GM12878 (cell line): ENCODE results near the gene TMEM135. TPM values are rescaled to one million over a fixed set of nuclear protein-coding genes. Genes with fewer than 3 reads are reported as not detected.

Source experiments
- ATAC-seq: fragments of 200-7000 bp; cut with Tn5 transposase; 3 replicates; pipeline ENCODE4 v1.9.1; 2020; ENCODE audit warnings: mild to moderate bottlenecking, moderate library complexity
- BruUV-seq: library from RNA; stranded (reverse); fragments of 400-500 nt; replicated peaks from 2 replicates; lab custom pipeline; 2021; lab: Mats Ljungman, UMichigan
- CTCF ChIA-PET: fragments of 300-600 bp; sonication (Branson Sonifier 250); formaldehyde crosslinking; extraction: SDS; loops from one replicate; lab custom pipeline; 2021; ENCODE audit warnings: inconsistent platforms; lab: Yijun Ruan, JAX
- POLR2A ChIA-PET: fragments of 350-600 bp; formaldehyde crosslinking; extraction: SDS; loops from one replicate; lab custom pipeline; 2021; ENCODE audit warnings: inconsistent platforms; lab: Charles Lee
- RAD21 ChIA-PET: fragments of 300-600 bp; sonication (Branson Sonifier 250); formaldehyde crosslinking; loops from one replicate; lab custom pipeline; 2023; ENCODE audit warnings: antibody characterized with exemption; ENCODE audit not compliant: unreplicated experiment; lab: Charles Lee
- SMC1A ChIA-PET: fragments of 300-600 bp; sonication (Branson Sonifier 250); formaldehyde crosslinking; loops from one replicate; lab custom pipeline; 2023; ENCODE audit not compliant: unreplicated experiment, uncharacterized antibody; lab: Charles Lee
- DNase-seq: peaks from one replicate; pipeline ENCODE4 v3.0.0-alpha.2; 2011; ENCODE audit warnings: low read depth, low spot score
- FAIRE-seq: peaks from 3 replicates; lab custom pipeline; 2011; peaks lifted over from hg19 to GRCh38; lab: Jason Lieb, UNC
- H2AFZ ChIP-seq: 2 replicates; pipeline ENCODE4 v1.6.0; 2011; ENCODE audit warnings: low read depth, low read length, control low read depth; ENCODE audit not compliant: control insufficient read depth
- H3K27ac ChIP-seq: 2 replicates; pipeline ENCODE4 v1.5.1; 2011; ENCODE audit warnings: control low read depth; ENCODE audit not compliant: control insufficient read depth, insufficient read depth
- H3K27me3 ChIP-seq, 2 experiments: replicated peaks in 1 of 2; 2 replicates each; pipeline versions ENCODE4 v1.6.0 to v1.6.1; 2011; ENCODE audit warnings: low read length in 1 of 2; ENCODE audit not compliant: control insufficient read depth in 2 of 2, insufficient read depth in 2 of 2
- H3K36me3 ChIP-seq, 2 experiments: 2 replicates each; pipeline ENCODE4 v1.5.1; 2011; ENCODE audit warnings: low read length in 1 of 2; ENCODE audit not compliant: control insufficient read depth in 2 of 2, insufficient read depth in 2 of 2
- H3K4me1 ChIP-seq: 2 replicates; pipeline ENCODE4 v1.6.1; 2011; ENCODE audit warnings: mild to moderate bottlenecking, low read length, moderate library complexity, mixed read lengths; ENCODE audit not compliant: control insufficient read depth, insufficient read depth
- H3K4me2 ChIP-seq: 2 replicates; pipeline ENCODE4 v1.6.0; 2011; ENCODE audit warnings: control low read depth; ENCODE audit not compliant: control insufficient read depth, insufficient read depth
- H3K4me3 ChIP-seq: fragments of 200-600 bp; sonication (generic); 2 replicates; pipeline ENCODE4 v1.5.1; 2016
- H3K79me2 ChIP-seq: 2 replicates; pipeline ENCODE4 v1.6.0; 2011; ENCODE audit warnings: low read length; ENCODE audit not compliant: control insufficient read depth, insufficient read depth
- H3K9ac ChIP-seq: 2 replicates; pipeline ENCODE4 v1.8.0; 2011; ENCODE audit warnings: low read length, control low read depth, mixed read lengths; ENCODE audit not compliant: control insufficient read depth, insufficient read depth
- H3K9me3 ChIP-seq: replicated peaks from 3 replicates; pipeline ENCODE4 v1.5.1; 2011; ENCODE audit warnings: mild to moderate bottlenecking, low read length; ENCODE audit not compliant: control insufficient read depth, insufficient read depth
- H4K20me1 ChIP-seq: 2 replicates; pipeline ENCODE4 v1.6.0; 2011; ENCODE audit not compliant: control insufficient read depth, insufficient read depth
- CBFB ChIP-seq: IDR thresholded peaks from 2 replicates; pipeline ENCODE4 v1.6.1; 2016; ENCODE audit warnings: antibody characterized with exemption, low read depth
- CBX3 ChIP-seq: fragments of 200-600 bp; sonication (generic); IDR thresholded peaks from 2 replicates; pipeline ENCODE4 v1.6.1; 2016; ENCODE audit warnings: low read depth, borderline replicate concordance
- HDAC2 ChIP-seq: fragments of 200-600 bp; sonication (generic); IDR thresholded peaks from 2 replicates; pipeline ENCODE4 v1.6.1; 2017
- KDM1A ChIP-seq: fragments of 200-600 bp; sonication (generic); IDR thresholded peaks from 2 replicates; pipeline ENCODE4 v1.6.1; 2016; ENCODE audit warnings: borderline replicate concordance
- MTA2 ChIP-seq: fragments of 450-650 bp; IDR thresholded peaks from 2 replicates; pipeline ENCODE4 v1.6.1; 2016; ENCODE audit warnings: low read depth, mild to moderate bottlenecking, moderate library complexity
- MXI1 ChIP-seq: fragments of 150-350 bp; IDR thresholded peaks from 2 replicates; pipeline ENCODE4 v1.6.1; 2011; ENCODE audit warnings: low read depth, mild to moderate bottlenecking, inconsistent platforms, low read length, improper control_type of control experiment
- POLR2AphosphoS5 ChIP-seq: IDR thresholded peaks from 2 replicates; pipeline ENCODE4 v1.6.1; 2011; ENCODE audit warnings: mild to moderate bottlenecking, low read length, inconsistent platforms
- RCOR1 ChIP-seq: conservative IDR thresholded peaks from 2 replicates; pipeline ENCODE4 v1.6.1; 2012; ENCODE audit warnings: low read depth, low read length, improper control_type of control experiment
- TCF3 ChIP-seq: IDR thresholded peaks from 2 replicates; pipeline ENCODE4 v1.6.1; 2012; ENCODE audit warnings: low read depth, mild to moderate bottlenecking, low read length, borderline replicate concordance; ENCODE audit not compliant: insufficient read depth
- ZSCAN29 ChIP-seq: fragments of 450-650 bp; IDR thresholded peaks from 2 replicates; pipeline ENCODE4 v1.6.1; 2017; ENCODE audit warnings: mild to moderate bottlenecking, moderate library complexity
- WGBS: methylation state at CpG from one replicate; pipeline ENCODE4 v1.1.6; 2016; ENCODE audit warnings: low lambda C conversion rate; ENCODE audit not compliant: insufficient replicate concordance, insufficient coverage; ENCODE audit errors: missing lambda C conversion rate; 5-methylcytosine and 5-hydroxymethylcytosine counted together
- in situ Hi-C: fragments of 300-500 bp; cut with MboI; formaldehyde crosslinking; loops from 9 replicates; pipeline ENCODE4 v1.14.3; 2018; ENCODE audit warnings: mixed read lengths
- intact Hi-C: fragments of 100-400 bp; cut with micrococcal nuclease; formaldehyde crosslinking; loops from one replicate; pipeline ENCODE4 v1.14.2; 2022; ENCODE audit not compliant: unreplicated experiment
- polyA plus RNA-seq, 11 experiments: library from polyadenylated mRNA; depleted of rRNA in 4 of 11; unstranded in 6 of 11; stranded (reverse) in 5 of 11; fragments of >200 nt; fragmentation: Nextera tagmentation in 4 of 11; fragmentation: Illumina TruSeq in 1 of 11; extraction: Ambion mirVana in 4 of 11; extraction: Trizol in 1 of 11; gene quantifications; 1 replicate in 1 of 11; 2 replicates in 10 of 11; pipeline versions ENCODE4 v1.2.1 to v1.2.3, GENCODE V29; 2011 to 2016; ENCODE audit warnings: inconsistent platforms in 2 of 11, missing spikeins in 2 of 11, low read depth in 1 of 11
- total RNA-seq, 4 experiments: library from RNA; depleted of rRNA in 3 of 4; stranded (reverse); fragments of >200 nt in 3 of 4; fragmentation: Illumina TruSeq in 1 of 4; extraction: Trizol in 1 of 4; gene quantifications; 2 replicates each; pipeline versions ENCODE4 v1.2.1 to v1.2.3, GENCODE V29; 2013 to 2021
- TF ChIP-seq, protein P1 (sequence below): fragments of 450-650 bp; IDR thresholded peaks from 2 replicates; pipeline ENCODE4 v1.6.1; 2017; ENCODE audit warnings: antibody characterized with exemption, mild to moderate bottlenecking, moderate library complexity
- TF ChIP-seq, protein P2 (sequence below): IDR thresholded peaks from 2 replicates; pipeline ENCODE4 v1.6.1; 2012; ENCODE audit warnings: mild to moderate bottlenecking, low read depth, low read length
- TF ChIP-seq, protein P3 (sequence below): fragments of 450-650 bp; IDR thresholded peaks from 2 replicates; pipeline ENCODE4 v1.6.1; 2016; ENCODE audit warnings: mild to moderate bottlenecking
- TF ChIP-seq, protein P4 (sequence below): IDR thresholded peaks from 2 replicates; pipeline ENCODE4 v1.6.1; 2011; ENCODE audit warnings: low read depth, low read length, improper control_type of control experiment, borderline replicate concordance
- TF ChIP-seq, protein P5 (sequence below): IDR thresholded peaks from 2 replicates; pipeline ENCODE4 v1.6.1; 2012; ENCODE audit warnings: low read length, inconsistent platforms

TMEM135 gene
- total and polyA plus RNA-seq, 10 of the 15 experiments (the other 5 are each of a cell fraction or from before 2014, with no cell fraction given), result 7.2 to 117 (median 12.9) TPM

DNA sequence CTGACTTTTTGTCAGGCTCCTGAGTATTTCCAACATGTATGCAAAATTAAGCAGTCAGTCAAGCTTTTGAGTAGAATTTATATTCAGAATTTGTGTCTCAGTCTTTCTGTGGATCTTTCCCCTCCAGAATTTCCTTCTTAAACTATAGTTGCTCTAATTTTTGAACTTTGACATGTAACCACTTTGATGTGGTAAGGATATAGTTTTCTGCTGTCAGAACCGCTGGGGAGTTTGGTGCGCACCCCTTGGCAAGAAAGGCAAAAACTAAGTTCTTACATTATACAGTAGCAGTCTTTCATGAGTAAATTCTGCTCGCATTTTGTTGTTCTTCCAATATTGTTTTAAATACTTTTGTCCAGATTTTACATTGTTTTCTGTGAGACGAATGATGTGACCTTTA lies 105.9 kb downstream of the TMEM135 start (continued):
- TF ChIP-seq MTA2 (no peak), HDAC2 (no peak), CBFB (no peak), ZSCAN29 (no peak)
- TF ChIP-seq, protein P1, sequence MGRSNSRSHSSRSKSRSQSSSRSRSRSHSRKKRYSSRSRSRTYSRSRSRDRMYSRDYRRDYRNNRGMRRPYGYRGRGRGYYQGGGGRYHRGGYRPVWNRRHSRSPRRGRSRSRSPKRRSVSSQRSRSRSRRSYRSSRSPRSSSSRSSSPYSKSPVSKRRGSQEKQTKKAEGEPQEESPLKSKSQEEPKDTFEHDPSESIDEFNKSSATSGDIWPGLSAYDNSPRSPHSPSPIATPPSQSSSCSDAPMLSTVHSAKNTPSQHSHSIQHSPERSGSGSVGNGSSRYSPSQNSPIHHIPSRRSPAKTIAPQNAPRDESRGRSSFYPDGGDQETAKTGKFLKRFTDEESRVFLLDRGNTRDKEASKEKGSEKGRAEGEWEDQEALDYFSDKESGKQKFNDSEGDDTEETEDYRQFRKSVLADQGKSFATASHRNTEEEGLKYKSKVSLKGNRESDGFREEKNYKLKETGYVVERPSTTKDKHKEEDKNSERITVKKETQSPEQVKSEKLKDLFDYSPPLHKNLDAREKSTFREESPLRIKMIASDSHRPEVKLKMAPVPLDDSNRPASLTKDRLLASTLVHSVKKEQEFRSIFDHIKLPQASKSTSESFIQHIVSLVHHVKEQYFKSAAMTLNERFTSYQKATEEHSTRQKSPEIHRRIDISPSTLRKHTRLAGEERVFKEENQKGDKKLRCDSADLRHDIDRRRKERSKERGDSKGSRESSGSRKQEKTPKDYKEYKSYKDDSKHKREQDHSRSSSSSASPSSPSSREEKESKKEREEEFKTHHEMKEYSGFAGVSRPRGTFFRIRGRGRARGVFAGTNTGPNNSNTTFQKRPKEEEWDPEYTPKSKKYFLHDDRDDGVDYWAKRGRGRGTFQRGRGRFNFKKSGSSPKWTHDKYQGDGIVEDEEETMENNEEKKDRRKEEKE, result no peak
- TF ChIP-seq, protein P2, sequence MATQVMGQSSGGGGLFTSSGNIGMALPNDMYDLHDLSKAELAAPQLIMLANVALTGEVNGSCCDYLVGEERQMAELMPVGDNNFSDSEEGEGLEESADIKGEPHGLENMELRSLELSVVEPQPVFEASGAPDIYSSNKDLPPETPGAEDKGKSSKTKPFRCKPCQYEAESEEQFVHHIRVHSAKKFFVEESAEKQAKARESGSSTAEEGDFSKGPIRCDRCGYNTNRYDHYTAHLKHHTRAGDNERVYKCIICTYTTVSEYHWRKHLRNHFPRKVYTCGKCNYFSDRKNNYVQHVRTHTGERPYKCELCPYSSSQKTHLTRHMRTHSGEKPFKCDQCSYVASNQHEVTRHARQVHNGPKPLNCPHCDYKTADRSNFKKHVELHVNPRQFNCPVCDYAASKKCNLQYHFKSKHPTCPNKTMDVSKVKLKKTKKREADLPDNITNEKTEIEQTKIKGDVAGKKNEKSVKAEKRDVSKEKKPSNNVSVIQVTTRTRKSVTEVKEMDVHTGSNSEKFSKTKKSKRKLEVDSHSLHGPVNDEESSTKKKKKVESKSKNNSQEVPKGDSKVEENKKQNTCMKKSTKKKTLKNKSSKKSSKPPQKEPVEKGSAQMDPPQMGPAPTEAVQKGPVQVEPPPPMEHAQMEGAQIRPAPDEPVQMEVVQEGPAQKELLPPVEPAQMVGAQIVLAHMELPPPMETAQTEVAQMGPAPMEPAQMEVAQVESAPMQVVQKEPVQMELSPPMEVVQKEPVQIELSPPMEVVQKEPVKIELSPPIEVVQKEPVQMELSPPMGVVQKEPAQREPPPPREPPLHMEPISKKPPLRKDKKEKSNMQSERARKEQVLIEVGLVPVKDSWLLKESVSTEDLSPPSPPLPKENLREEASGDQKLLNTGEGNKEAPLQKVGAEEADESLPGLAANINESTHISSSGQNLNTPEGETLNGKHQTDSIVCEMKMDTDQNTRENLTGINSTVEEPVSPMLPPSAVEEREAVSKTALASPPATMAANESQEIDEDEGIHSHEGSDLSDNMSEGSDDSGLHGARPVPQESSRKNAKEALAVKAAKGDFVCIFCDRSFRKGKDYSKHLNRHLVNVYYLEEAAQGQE, result no peak

DNA sequence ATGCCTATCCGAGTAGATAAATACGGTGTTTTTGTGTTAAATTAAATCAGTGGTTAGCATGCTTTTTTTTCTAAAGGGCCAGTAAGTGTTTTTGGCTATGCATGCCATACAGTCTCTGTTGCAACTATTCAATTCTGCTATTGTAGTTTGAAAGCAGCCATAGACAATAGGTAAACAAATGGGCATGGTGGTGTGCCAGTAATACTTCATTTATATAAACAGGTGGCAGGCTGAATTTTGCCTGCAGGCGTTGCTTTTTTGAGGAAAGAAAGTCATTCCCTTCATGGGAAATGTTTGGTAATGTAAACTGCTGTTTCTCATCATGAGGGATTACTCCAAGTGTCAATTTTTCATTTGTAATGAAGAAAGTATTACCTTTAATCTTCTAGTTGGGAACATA lies 106.5 kb downstream of the TMEM135 start:
- no peaks in the 10 kb centered on the region for H3K79me2 ChIP-seq
- TF ChIP-seq, protein P3, sequence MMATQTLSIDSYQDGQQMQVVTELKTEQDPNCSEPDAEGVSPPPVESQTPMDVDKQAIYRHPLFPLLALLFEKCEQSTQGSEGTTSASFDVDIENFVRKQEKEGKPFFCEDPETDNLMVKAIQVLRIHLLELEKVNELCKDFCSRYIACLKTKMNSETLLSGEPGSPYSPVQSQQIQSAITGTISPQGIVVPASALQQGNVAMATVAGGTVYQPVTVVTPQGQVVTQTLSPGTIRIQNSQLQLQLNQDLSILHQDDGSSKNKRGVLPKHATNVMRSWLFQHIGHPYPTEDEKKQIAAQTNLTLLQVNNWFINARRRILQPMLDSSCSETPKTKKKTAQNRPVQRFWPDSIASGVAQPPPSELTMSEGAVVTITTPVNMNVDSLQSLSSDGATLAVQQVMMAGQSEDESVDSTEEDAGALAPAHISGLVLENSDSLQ, result no peak
- TF ChIP-seq CBX3, result no peak
- TF ChIP-seq, protein P4, sequence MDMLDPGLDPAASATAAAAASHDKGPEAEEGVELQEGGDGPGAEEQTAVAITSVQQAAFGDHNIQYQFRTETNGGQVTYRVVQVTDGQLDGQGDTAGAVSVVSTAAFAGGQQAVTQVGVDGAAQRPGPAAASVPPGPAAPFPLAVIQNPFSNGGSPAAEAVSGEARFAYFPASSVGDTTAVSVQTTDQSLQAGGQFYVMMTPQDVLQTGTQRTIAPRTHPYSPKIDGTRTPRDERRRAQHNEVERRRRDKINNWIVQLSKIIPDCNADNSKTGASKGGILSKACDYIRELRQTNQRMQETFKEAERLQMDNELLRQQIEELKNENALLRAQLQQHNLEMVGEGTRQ, result no peak
- TF ChIP-seq TCF3, result no peak
- no peak for TF ChIP-seq MXI1
- no peak for TF ChIP-seq POLR2AphosphoS5
- TF ChIP-seq, protein P5, sequence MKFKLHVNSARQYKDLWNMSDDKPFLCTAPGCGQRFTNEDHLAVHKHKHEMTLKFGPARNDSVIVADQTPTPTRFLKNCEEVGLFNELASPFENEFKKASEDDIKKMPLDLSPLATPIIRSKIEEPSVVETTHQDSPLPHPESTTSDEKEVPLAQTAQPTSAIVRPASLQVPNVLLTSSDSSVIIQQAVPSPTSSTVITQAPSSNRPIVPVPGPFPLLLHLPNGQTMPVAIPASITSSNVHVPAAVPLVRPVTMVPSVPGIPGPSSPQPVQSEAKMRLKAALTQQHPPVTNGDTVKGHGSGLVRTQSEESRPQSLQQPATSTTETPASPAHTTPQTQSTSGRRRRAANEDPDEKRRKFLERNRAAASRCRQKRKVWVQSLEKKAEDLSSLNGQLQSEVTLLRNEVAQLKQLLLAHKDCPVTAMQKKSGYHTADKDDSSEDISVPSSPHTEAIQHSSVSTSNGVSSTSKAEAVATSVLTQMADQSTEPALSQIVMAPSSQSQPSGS, result no peak
- TF ChIP-seq KDM1A, result no peak
- TF ChIP-seq RCOR1, result no peak

More for the DNA sequence above, 106.5 kb downstream of the TMEM135 start:
- no peak overlapping the region for H3K4me2 ChIP-seq
- no peak for ATAC-seq
- no peak overlapping the region for H2AFZ ChIP-seq
- H3K4me3 ChIP-seq, result no peak overlapping the region
- POLR2A ChIA-PET, result no interaction called here
- RAD21 ChIA-PET, result no interaction called here
- in situ Hi-C loops (no loop called here), intact Hi-C loops (no loop called here)
- H3K27me3 ChIP-seq, result no peaks in the 10 kb centered on the region
- no peak for DNase-seq
- H3K9ac ChIP-seq, result no peak overlapping the region
- no peaks in the 10 kb centered on the region for H3K9me3 ChIP-seq
- SMC1A ChIA-PET, result no interaction called here
- H3K4me1 ChIP-seq, result no peaks in the 10 kb centered on the region
- H3K27ac ChIP-seq, result no peak overlapping the region
- H3K36me3 ChIP-seq, result no peaks in the 10 kb centered on the region
- BruUV-seq, result no TSS peak
- 96% methylated on average over 3 of the region's 3 CpGs for WGBS
- no peak for FAIRE-seq
- CTCF ChIA-PET, result no interaction called here
- H4K20me1 ChIP-seq, result no peaks in the 10 kb centered on the region
